HepG2 (cell line): ENCODE measurements around the gene GPLD1. TPM values are rescaled to one million over a fixed set of nuclear protein-coding genes. Genes with fewer than 3 reads are reported as not detected.
"Not testable (repeated sequence)": the region's sequence is repeated elsewhere in the genome, so short reads cannot be mapped to it uniquely, and the experiment has no call there.

Source experiments
- CREB1 ChIP-seq, 2 experiments: fragments of 450-650 bp in 1 of 2; IDR thresholded peaks; 2 replicates each; pipeline ENCODE4 v1.6.1; 2016 to 2017; ENCODE audit warnings: control low read depth in 1 of 2, mild to moderate bottlenecking in 1 of 2, missing compliant biosample characterization in 1 of 2, missing genetic modification characterization in 1 of 2
- CREM ChIP-seq, 2 experiments: sonication (generic) in 1 of 2; formaldehyde crosslinking in 1 of 2; IDR thresholded peaks; 2 replicates each; pipeline versions ENCODE4 v1.4.0 to v1.6.1; 2016 to 2020; ENCODE audit warnings: antibody characterized with exemption in 1 of 2, mild to moderate bottlenecking in 1 of 2, missing genetic modification reagents in 1 of 2
- ELF3 ChIP-seq: IDR thresholded peaks from 2 replicates; pipeline ENCODE4 v1.6.1; 2016; ENCODE audit warnings: missing genetic modification reagents, missing compliant biosample characterization
- HNF1B ChIP-seq: sonication (generic); formaldehyde crosslinking; IDR thresholded peaks from 2 replicates; pipeline ENCODE4 v1.5.1; 2020; ENCODE audit warnings: mild to moderate bottlenecking, moderate library complexity, missing genetic modification reagents
- IKZF5 ChIP-seq: IDR thresholded peaks from 2 replicates; pipeline ENCODE4 v1.6.1; 2018; ENCODE audit warnings: missing genetic modification reagents, mild to moderate bottlenecking, missing compliant biosample characterization
- KDM5A ChIP-seq: fragments of 200-600 bp; sonication (generic); IDR thresholded peaks from 2 replicates; pipeline ENCODE4 v1.7.0; 2018; ENCODE audit warnings: antibody characterized with exemption, mild to moderate bottlenecking, low read length, borderline replicate concordance
- MED1 ChIP-seq: sonication (generic); formaldehyde crosslinking; IDR thresholded peaks from 2 replicates; pipeline ENCODE4 v1.4.0; 2020; ENCODE audit warnings: missing genetic modification reagents
- POGZ ChIP-seq: sonication (generic); formaldehyde crosslinking; IDR thresholded peaks from 2 replicates; pipeline ENCODE4 v1.4.0; 2020; ENCODE audit warnings: mild to moderate bottlenecking, missing genetic modification reagents
- TP53 ChIP-seq: sonication (generic); formaldehyde crosslinking; conservative IDR thresholded peaks from 2 replicates; pipeline ENCODE4 v1.4.0; 2020; ENCODE audit warnings: missing genetic modification reagents
- UBTF ChIP-seq: sonication (generic); formaldehyde crosslinking; IDR thresholded peaks from 2 replicates; pipeline ENCODE4 v1.4.0; 2020; ENCODE audit warnings: mild to moderate bottlenecking, missing genetic modification reagents
- ZNF414 ChIP-seq: sonication (generic); formaldehyde crosslinking; IDR thresholded peaks from 2 replicates; pipeline ENCODE4 v1.5.0; 2020; ENCODE audit warnings: missing genetic modification reagents
- ZNF644 ChIP-seq: IDR thresholded peaks from 2 replicates; pipeline ENCODE4 v1.6.1; 2016; ENCODE audit warnings: low read depth
- ZNF687 ChIP-seq: sonication (generic); formaldehyde crosslinking; IDR thresholded peaks from 2 replicates; pipeline ENCODE4 v1.5.1; 2020; ENCODE audit warnings: mild to moderate bottlenecking, missing genetic modification reagents, moderate library complexity
- ZNF710 ChIP-seq: sonication (generic); formaldehyde crosslinking; IDR thresholded peaks from 2 replicates; pipeline ENCODE4 v1.5.0; 2020; ENCODE audit warnings: mild to moderate bottlenecking, missing genetic modification reagents, borderline replicate concordance
- polyA plus RNA-seq, 8 experiments: library from polyadenylated mRNA; depleted of rRNA in 3 of 8; stranded (reverse) in 7 of 8; unstranded in 1 of 8; fragments of >200 nt; fragmentation: Illumina TruSeq in 4 of 8; extraction: Trizol in 4 of 8; gene quantifications; 2 replicates each; pipeline versions ENCODE4 v1.2.1 to v1.2.3, GENCODE V29; 2011 to 2016; ENCODE audit warnings: low read depth in 4 of 8, missing spikeins in 1 of 8, mixed read lengths in 1 of 8; ENCODE audit not compliant: insufficient read depth in 1 of 8
- total RNA-seq, 5 experiments: library from RNA; depleted of rRNA; stranded (reverse); fragments of >200 nt; fragmentation: Illumina TruSeq; extraction: Trizol; gene quantifications; 2 replicates each; pipeline ENCODE4 v1.2.3, GENCODE V29; 2016; ENCODE audit warnings: low read depth in 1 of 5

GPLD1 gene
- total and polyA plus RNA-seq, 2 of the 13 experiments (the other 11 are each of a cell fraction or from before 2014, with no cell fraction given), result 6.2 to 7.6 TPM

GRCh38 chr6:24382891-24383494 is 106.4 kb downstream of the GPLD1 start (continued):
- TF ChIP-seq IKZF5, result peak; percentile 44; the same call in 1 of the 2 replicates
- TF ChIP-seq CREM (IDR thresholded peaks at IDR 0.05), result peak; percentile 61
- TF ChIP-seq CREM (CRISPR knock-in tag; IDR thresholded peaks at IDR 0.05); CREB1 (IDR thresholded peaks at IDR 0.05): not testable (repeated sequence)
- TF ChIP-seq ZNF414, result peak; percentile 54; the same call in 1 of the 2 replicates
- 0 out of 2 replicates have a peak, but pooled peaks have one; percentile 40 for TF ChIP-seq TP53 (CRISPR knock-in tag)
- TF ChIP-seq POGZ (CRISPR knock-in tag), result peak; percentile 73; the same call in 1 of the 2 replicates
- TF ChIP-seq ZNF687 (CRISPR knock-in tag), result peak; percentile 57
- TF ChIP-seq HNF1B (CRISPR knock-in tag), result peak; percentile 68; the same call in 1 of the 2 replicates
- TF ChIP-seq ZNF710, result peak; percentile 31; the same call in 1 of the 2 replicates
- peak; percentile 94 for TF ChIP-seq ZNF644 (CRISPR knock-in tag)
- TF ChIP-seq KDM5A, result peak; percentile 41; the same call in 1 of the 2 replicates
- peak; percentile 67 for TF ChIP-seq MED1 (CRISPR knock-in tag)
- peak; percentile 75 for TF ChIP-seq CREB1 (CRISPR knock-in tag; IDR thresholded peaks at IDR 0.05)
- 0 out of 2 replicates have a peak, but pooled peaks have one; percentile 32 for TF ChIP-seq UBTF (CRISPR knock-in tag)
- peak; percentile 45; the same call in 1 of the 2 replicates for TF ChIP-seq ELF3 (CRISPR knock-in tag)
